ENCODE results near the gene DDX54. TPM values are rescaled to one million over a fixed set of nuclear protein-coding genes. Genes with fewer than 3 reads are reported as not detected.

Gene DDX54
- polyA plus RNA-seq, 3 donors: 7.9 to 32.2 (median 13.6) TPM

GRCh38 chr12:113184900-113185179, 438 bp downstream of the DDX54 start:
- H3K9me3 Mint-ChIP-seq: peaks cover 0 to 2% (median 0%) of the 10 kb centered on the region in 7 donors
- Histone ChIP-seq H2AFZ (ENCODE audit: insufficient read depth, low read depth, low read length, poor library complexity, severe bottlenecking) (peak overlapping the region; percentile 99), H3K9me3 (replicated peaks in 1 of 2; ENCODE audit: control insufficient read depth in 1 of 2, insufficient read depth in 1 of 2, low read length in 2 of 2) (no peaks in the 10 kb centered on the region), H3K9ac (ENCODE audit: insufficient read depth, low read length, poor library complexity, severe bottlenecking) (peak overlapping the region; percentile 99), H3K4me3 (replicated peaks in 1 of 3; ENCODE audit: low read depth in 2 of 3, low read length in 3 of 3) (peak overlapping the region; percentile 77 to 94 (median 83)), H3K79me2 (ENCODE audit: insufficient read depth, low read length) (peaks cover 69% of the 10 kb centered on the region), H3K4me2 (replicated peaks; ENCODE audit: extremely low read depth, low read length, poor library complexity, severe bottlenecking) (peak overlapping the region; percentile 94), H3K4me1 (ENCODE audit: control insufficient read depth in 1 of 2, insufficient read depth in 2 of 2, low read length in 2 of 2) (peaks cover 18 to 34% of the 10 kb centered on the region in 2 donors), H3K27ac (ENCODE audit: low read depth in 1 of 2, low read length in 2 of 2) (peak overlapping the region; percentile 82 to 98), H4K20me1 (ENCODE audit: insufficient read depth, low read length) (peaks cover 32% of the 10 kb centered on the region), H3K27me3 (ENCODE audit: control insufficient read depth in 2 of 2, insufficient read depth in 2 of 2, low read length in 2 of 2) (no peaks in the 10 kb centered on the region), H3K36me3 (replicated peaks in 1 of 2; ENCODE audit: control insufficient read depth in 1 of 2, insufficient read depth in 2 of 2, low read length in 2 of 2) (peaks cover 19 to 28% of the 10 kb centered on the region in 2 donors)
- DNase-seq: peak; percentile 82 to 84 (median 83)
- peaks cover 0 to 3% (median 0%) of the 10 kb centered on the region in 3 donors for H3K27me3 Mint-ChIP-seq (ENCODE audit: low read depth in 3 of 3)
- peak overlapping the region; percentile 90 to 96 for H3K4me3 Mint-ChIP-seq
- intact Hi-C loops (cut with micrococcal nuclease): loop anchor here in 1 of 2 donors (10.0 kb wide), 1 partner anchor 280 kb away; the partner anchor contains the start of gene OAS1
- H3K27ac Mint-ChIP-seq: peak overlapping the region; percentile 83 to 91 (median 89)
- WGBS (ENCODE audit: insufficient coverage): 0% methylated on average over 20 of the region's 20 CpGs
- TF ChIP-seq CTCF (IDR thresholded peaks at IDR 0.05): no peak
- H3K4me1 Mint-ChIP-seq: peaks cover 30% of the 10 kb centered on the region
- H3K36me3 Mint-ChIP-seq: peaks cover 30 to 46% of the 10 kb centered on the region in 2 donors

GRCh38 chr12:113184098-113184899, 979 bp downstream of the DDX54 start:
- H3K4me3 ChIP-seq (replicated peaks in 1 of 3; ENCODE audit: low read depth in 2 of 3, low read length in 3 of 3): peak overlapping the region; percentile 77 to 94 (median 83)
- H3K4me1 Mint-ChIP-seq: peaks cover 30% of the 10 kb centered on the region
- H3K79me2 ChIP-seq (ENCODE audit: insufficient read depth, low read length): peaks cover 69% of the 10 kb centered on the region
- peak overlapping the region; percentile 82 to 98 for H3K27ac ChIP-seq (ENCODE audit: low read depth in 1 of 2, low read length in 2 of 2)
- H3K9me3 ChIP-seq (replicated peaks in 1 of 2; ENCODE audit: control insufficient read depth in 1 of 2, insufficient read depth in 1 of 2, low read length in 2 of 2): no peaks in the 10 kb centered on the region
- peaks cover 18 to 34% of the 10 kb centered on the region in 2 donors for H3K4me1 ChIP-seq (ENCODE audit: control insufficient read depth in 1 of 2, insufficient read depth in 2 of 2, low read length in 2 of 2)
- peaks cover 36% of the 10 kb centered on the region for H4K20me1 ChIP-seq (ENCODE audit: insufficient read depth, low read length)
- H3K27me3 Mint-ChIP-seq (ENCODE audit: low read depth in 3 of 3): peaks cover 0 to 3% (median 0%) of the 10 kb centered on the region in 3 donors
- peaks cover 25 to 30% of the 10 kb centered on the region in 2 donors for H3K36me3 ChIP-seq (replicated peaks in 1 of 2; ENCODE audit: control insufficient read depth in 1 of 2, insufficient read depth in 2 of 2, low read length in 2 of 2)
- H3K36me3 Mint-ChIP-seq: peaks cover 32 to 46% of the 10 kb centered on the region in 2 donors
- intact Hi-C loops (cut with micrococcal nuclease): loop anchor here in 1 of 2 donors (10.0 kb wide), 1 partner anchor 279 kb away; the partner anchor contains the start of gene OAS1
- no peak for DNase-seq
- peak overlapping the region; percentile 99 for H2AFZ ChIP-seq (ENCODE audit: insufficient read depth, low read depth, low read length, poor library complexity, severe bottlenecking)
- peak overlapping the region; percentile 90 to 96 for H3K4me3 Mint-ChIP-seq
- peak overlapping the region; percentile 83 to 91 (median 89) for H3K27ac Mint-ChIP-seq
- no peaks in the 10 kb centered on the region for H3K27me3 ChIP-seq (ENCODE audit: control insufficient read depth in 2 of 2, insufficient read depth in 2 of 2, low read length in 2 of 2)
- WGBS (ENCODE audit: insufficient coverage): 10% methylated on average over 17 of the region's 26 CpGs
- peak overlapping the region; percentile 94 for H3K4me2 ChIP-seq (replicated peaks; ENCODE audit: extremely low read depth, low read length, poor library complexity, severe bottlenecking)
- TF ChIP-seq CTCF (IDR thresholded peaks at IDR 0.05): no peak
- H3K9me3 Mint-ChIP-seq: peaks cover 0 to 2% (median 0%) of the 10 kb centered on the region in 7 donors
- peak overlapping the region; percentile 99 for H3K9ac ChIP-seq (ENCODE audit: insufficient read depth, low read length, poor library complexity, severe bottlenecking)
